Vein endothelial cell (primary cell): ENCODE results near the gene BCL2L15. TPM values are rescaled to one million over a fixed set of nuclear protein-coding genes. Genes with fewer than 3 reads are reported as not detected.

Source experiments
- total RNA-seq: library from RNA; depleted of rRNA; stranded (reverse); fragments of >200 nt; gene quantifications from 2 replicates; pipeline ENCODE4 v1.2.3, GENCODE V29; 2012

Gene BCL2L15
- 0.19 and 0.33 TPM in 2 replicates for total RNA-seq

GRCh38 chr1:113887402-113888175, at the start of gene BCL2L15:
Gene BCL2L15, minus strand, starts transcription at chr1:113887581. Its CDS starts 206 bp downstream, at chr1:113887375.

DNA sequence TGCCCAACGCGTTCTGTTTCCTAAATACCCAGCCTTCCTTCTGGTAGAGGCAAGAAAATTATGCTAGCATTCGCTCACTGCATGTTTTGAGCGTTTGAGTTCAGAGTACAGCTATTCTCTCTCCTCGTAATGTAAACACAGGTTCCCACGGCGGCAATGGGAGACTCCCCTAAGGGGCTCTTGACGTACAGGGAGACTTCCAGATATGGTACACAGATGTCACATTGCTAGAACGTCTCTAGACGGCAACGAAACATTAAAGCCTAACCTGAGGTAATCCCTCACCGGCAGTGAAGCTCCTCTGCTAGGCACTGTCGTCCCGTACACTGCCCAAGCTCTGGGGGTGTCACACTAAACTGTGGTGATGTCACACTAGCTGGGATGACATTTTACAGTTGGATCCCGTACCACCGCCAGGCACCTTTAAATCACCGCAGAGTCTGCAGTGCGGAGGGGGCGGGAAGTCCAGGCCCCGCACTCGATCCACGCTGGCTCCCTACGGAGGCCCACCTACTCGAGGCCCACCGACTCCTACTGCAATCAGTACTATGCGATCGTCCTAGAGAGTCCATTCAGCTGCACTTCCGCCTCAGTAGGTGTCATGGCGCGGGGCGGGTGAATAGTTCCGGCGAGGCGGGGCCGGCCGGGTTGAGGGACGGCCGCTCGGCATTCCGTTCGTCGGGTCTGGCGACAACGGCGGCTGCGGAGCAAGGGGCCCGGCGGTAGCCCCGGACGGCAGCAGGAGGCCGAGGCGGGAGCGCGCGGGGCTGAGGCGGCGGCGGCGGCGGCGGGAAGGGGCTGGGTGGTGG, 41.8 kb upstream of the BCL2L15 start, which contains the start of gene HIPK1:
TSS of gene HIPK1 (plus strand) at position 384 of the 809 bp plus-strand sequence.

DNA sequence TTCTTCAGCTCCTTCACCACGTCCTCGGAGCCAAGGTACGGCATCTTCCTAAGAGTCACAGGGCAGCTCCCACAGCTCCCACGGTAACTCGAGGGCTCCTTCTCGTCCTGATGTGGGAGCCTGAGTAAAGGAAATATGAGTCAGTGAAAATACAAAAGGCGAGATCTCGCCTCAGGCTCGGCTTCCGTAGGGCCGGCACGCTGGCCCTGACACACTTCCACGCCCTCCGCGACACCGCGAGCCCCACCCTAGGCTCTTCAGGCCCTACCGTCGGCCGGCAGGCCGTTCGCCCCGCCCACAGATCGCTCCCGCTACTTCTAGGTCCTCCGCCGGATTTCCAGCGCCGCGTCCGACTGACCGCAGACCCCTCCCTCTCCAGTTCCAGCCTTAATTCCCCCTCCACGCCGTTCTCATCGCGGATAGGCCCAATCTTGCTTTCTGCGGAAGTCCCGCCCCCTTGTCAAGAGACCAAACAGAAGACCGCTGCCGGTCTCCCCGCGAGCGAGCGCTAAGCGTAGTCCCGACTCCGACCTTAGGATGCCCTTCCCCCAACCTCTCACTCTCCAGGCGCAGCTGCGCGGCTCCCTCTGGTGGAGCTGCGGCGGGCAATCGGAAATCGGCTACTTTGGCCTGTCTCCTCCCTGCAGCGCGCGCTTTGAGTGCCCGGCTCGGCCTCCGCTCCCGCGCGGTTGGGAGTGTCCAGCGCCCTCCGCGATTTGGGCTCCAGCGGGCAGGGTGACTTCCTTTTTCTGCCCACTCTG, 17.5 kb upstream of the BCL2L15 start, which contains the start of the genes AP4B1 and DCLRE1B:
TSS of gene AP4B1 (minus strand) at position 126 of the 761 bp plus-strand sequence. CDS start at position 44, 82 bp downstream.
TSS of gene DCLRE1B (plus strand) at position 653 of the 761 bp plus-strand sequence. CDS start 261 bp downstream, outside the sequence.

GRCh38 chr1:113871597-113872113, 15.7 kb downstream of the BCL2L15 start, which contains the start of gene PTPN22:
Gene PTPN22, minus strand, starts transcription at chr1:113871712.

Other genes starting within 250 kb of the BCL2L15 start
- gene PHTF1, start 128.1 kb downstream of the BCL2L15 start, total RNA-seq: 44.7 and 54.6 TPM in 2 replicates
- 15.6 and 19.3 TPM in 2 replicates for gene RSBN1, start 75.1 kb downstream of the BCL2L15 start, total RNA-seq
- under 0.01 and 0.67 TPM in 2 replicates for gene PTPN22, start 15.9 kb downstream of the BCL2L15 start, total RNA-seq
- 20.6 and 24.8 TPM in 2 replicates for gene AP4B1, start 17.2 kb upstream of the BCL2L15 start, total RNA-seq
- 6.5 and 9.2 TPM in 2 replicates for gene DCLRE1B, start 17.7 kb upstream of the BCL2L15 start, total RNA-seq
- 36.3 and 39.0 TPM in 2 replicates for gene HIPK1, start 41.7 kb upstream of the BCL2L15 start, total RNA-seq
- 3.7 and 4.6 TPM in 2 replicates for gene OLFML3, start 91.9 kb upstream of the BCL2L15 start, total RNA-seq